B cell (primary cell): ENCODE data around the gene LDB1. TPM values are rescaled to one million over a fixed set of nuclear protein-coding genes. Genes with fewer than 3 reads are reported as not detected.

Experiments used
- ATAC-seq: fragments of 200-7000 bp; cut with Tn5 transposase; one replicate; pipeline ENCODE4 v1.10.0; 2021; ENCODE audit warnings: low read depth, mild to moderate bottlenecking, moderate number of reproducible peaks, moderate library complexity
- CTCF ChIA-PET: fragments of 350-600 bp; sonication (Branson Sonifier 250); formaldehyde crosslinking; loops from one replicate; lab custom pipeline; 2021; ENCODE audit warnings: antibody characterized with exemption, inconsistent platforms; lab: Charles Lee
- POLR2A ChIA-PET: fragments of 350-600 bp; sonication (Branson Sonifier 250); formaldehyde crosslinking; loops from one replicate; lab custom pipeline; 2021; ENCODE audit warnings: antibody characterized with exemption; lab: Charles Lee
- DNase-seq: peaks from one replicate; pipeline ENCODE4 v3.0.0; 2013
- H2AFZ ChIP-seq: 2 replicates; pipeline ENCODE4 v1.6.1; 2012; ENCODE audit warnings: mild to moderate bottlenecking, low read depth, low read length; ENCODE audit not compliant: insufficient read depth, poor library complexity, severe bottlenecking
- H3K27ac ChIP-seq, 2 donors: 1 replicate in 1 of 2; 2 replicates in 1 of 2; pipeline ENCODE4 v1.5.1; 2012 to 2013; ENCODE audit warnings: low read length in 2 of 2, mild to moderate bottlenecking in 2 of 2, moderate library complexity in 1 of 2
- H3K27me3 ChIP-seq, 4 experiments: fragments of 200-600 bp in 1 of 4; sonication (generic) in 1 of 4; replicated peaks in 1 of 4; 1 replicate in 2 of 4; 2 replicates in 2 of 4; pipeline versions ENCODE4 v1.6.1 to v1.7.0; 2013 to 2016; ENCODE audit warnings: low read length in 3 of 4, mild to moderate bottlenecking in 2 of 4, mixed read lengths in 1 of 4, moderate library complexity in 1 of 4; ENCODE audit not compliant: insufficient read depth in 4 of 4, control insufficient read depth in 3 of 4; ENCODE audit errors: control extremely low read depth in 1 of 4
- H3K36me3 ChIP-seq, 2 experiments: replicated peaks in 1 of 2; 1 replicate in 1 of 2; 2 replicates in 1 of 2; pipeline versions ENCODE4 v1.6.1 to v1.7.1; 2013; ENCODE audit warnings: low read length in 1 of 2; ENCODE audit not compliant: insufficient read depth in 2 of 2, control insufficient read depth in 1 of 2; ENCODE audit errors: control extremely low read depth in 1 of 2, extremely low read depth in 1 of 2
- H3K4me1 ChIP-seq, 2 donors: fragments of 200-600 bp in 1 of 2; sonication (generic) in 1 of 2; 1 replicate in 1 of 2; 2 replicates in 1 of 2; pipeline versions ENCODE4 v1.5.1 to v1.6.1; 2013 to 2017; ENCODE audit warnings: low read length in 2 of 2; ENCODE audit not compliant: control insufficient read depth in 2 of 2, insufficient read depth in 2 of 2
- H3K4me2 ChIP-seq: replicated peaks from 2 replicates; pipeline ENCODE3; 2012; ENCODE audit warnings: mild to moderate bottlenecking, low read depth, low read length; ENCODE audit not compliant: poor library complexity, severe bottlenecking
- H3K4me3 ChIP-seq, 5 experiments: fragments of 200-600 bp in 1 of 5; sonication (generic) in 1 of 5; 1 replicate in 3 of 5; 2 replicates in 2 of 5; pipeline versions ENCODE4 v1.5.1 to v1.7.0; 2011 to 2016; ENCODE audit warnings: low read length in 4 of 5, mild to moderate bottlenecking in 4 of 5, low read depth in 2 of 5, control low read depth in 1 of 5, moderate library complexity in 1 of 5; ENCODE audit not compliant: insufficient read depth in 1 of 5; ENCODE audit errors: control extremely low read depth in 1 of 5, extremely low read depth in 1 of 5
- H3K79me2 ChIP-seq: fragments of 200-600 bp; sonication (generic); one replicate; pipeline ENCODE4 v1.6.0; 2016; ENCODE audit warnings: low read length; ENCODE audit not compliant: control insufficient read depth, insufficient read depth
- H3K9ac ChIP-seq: fragments of 200-600 bp; sonication (generic); 2 replicates; pipeline ENCODE4 v1.6.1; 2017; ENCODE audit warnings: mild to moderate bottlenecking, low read length, moderate library complexity
- H3K9me3 ChIP-seq, 3 donors: one replicate each; pipeline versions ENCODE4 v1.6.1 to v1.7.1; 2013; ENCODE audit warnings: low read length in 2 of 3; ENCODE audit not compliant: control insufficient read depth in 2 of 3, insufficient read depth in 1 of 3; ENCODE audit errors: control extremely low read depth in 1 of 3
- H4K20me1 ChIP-seq: 2 replicates; pipeline ENCODE4 v1.6.0; 2012; ENCODE audit warnings: mild to moderate bottlenecking, low read length; ENCODE audit not compliant: insufficient read depth, control insufficient read depth, poor library complexity, severe bottlenecking
- H3K27ac Mint-ChIP-seq: one replicate; pipeline ENCODE4 v1.8.0; 2021; ENCODE audit warnings: mixed read lengths
- H3K27me3 Mint-ChIP-seq: one replicate; pipeline ENCODE4 v1.8.0; 2021; ENCODE audit warnings: mixed read lengths
- H3K4me1 Mint-ChIP-seq: one replicate; pipeline ENCODE4 v1.8.0; 2021; ENCODE audit warnings: mixed read lengths
- H3K4me3 Mint-ChIP-seq: one replicate; pipeline ENCODE4 v1.8.0; 2021; ENCODE audit warnings: mixed read lengths
- H3K9me3 Mint-ChIP-seq: one replicate; pipeline ENCODE4 v1.8.0; 2022; ENCODE audit warnings: mixed read lengths; ENCODE audit not compliant: insufficient read depth
- CTCF ChIP-seq: fragments of 200-600 bp; IDR thresholded peaks from one replicate; pipeline ENCODE4 v1.8.0; 2022; ENCODE audit warnings: antibody characterized with exemption, mild to moderate bottlenecking
- EZH2 ChIP-seq: IDR thresholded peaks from 2 replicates; pipeline ENCODE4 v1.6.1; 2012; ENCODE audit warnings: borderline replicate concordance, low read depth, mild to moderate bottlenecking, moderate library complexity, low read length; ENCODE audit not compliant: insufficient read depth, poor library complexity, severe bottlenecking
- WGBS: methylation state at CpG from one replicate; pipeline ENCODE4 v1.1.5; 2013; ENCODE audit warnings: missing lambda C conversion rate; ENCODE audit not compliant: insufficient coverage; 5-methylcytosine and 5-hydroxymethylcytosine counted together
- intact Hi-C: fragments of 100-400 bp; cut with micrococcal nuclease; formaldehyde crosslinking; loops from one replicate; pipeline ENCODE4 v1.10.0; 2022
- polyA plus RNA-seq: library from polyadenylated mRNA; depleted of rRNA; stranded (reverse); fragments of >200 nt; gene quantifications from 2 replicates; pipeline ENCODE4 v1.2.3, GENCODE V29; 2012
- total RNA-seq, 2 donors: library from RNA; stranded (reverse); fragments of 120-200 nt in 1 of 2; gene quantifications; 1 replicate in 1 of 2; 2 replicates in 1 of 2; pipeline versions ENCODE4 v1.2.3 to v1.2.4, GENCODE V29; 2013 to 2022

The LDB1 gene
- total and polyA plus RNA-seq, 2 donors (not counting 1 experiment from before 2014, with no cell fraction given): 114 to 139 TPM

DNA sequence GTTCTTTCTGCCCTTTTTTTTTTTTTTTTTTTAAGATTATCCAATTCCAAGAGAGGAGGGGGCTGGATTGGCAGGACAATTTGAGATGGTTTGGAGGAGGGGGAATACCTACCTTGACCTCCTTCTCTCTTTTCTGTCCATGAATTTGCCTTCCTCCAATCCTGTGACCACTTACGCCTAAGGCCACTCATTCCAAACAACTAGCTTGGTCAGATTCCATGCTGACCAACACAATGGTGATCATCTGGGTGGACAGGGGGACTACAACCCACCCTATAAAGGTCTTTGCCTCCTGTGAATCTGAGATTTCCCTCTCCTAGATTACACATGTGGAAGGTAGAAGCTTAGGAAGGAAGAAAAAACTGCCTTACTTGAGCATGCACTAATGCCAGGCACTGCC lies 2.3 kb upstream of the LDB1 start:
- Histone ChIP-seq H3K4me3 (no peak overlapping the region), H3K79me2 (peaks cover 38% of the 10 kb centered on the region), H3K36me3 (no peaks in the 10 kb centered on the region), H3K9me3 (no peaks in the 10 kb centered on the region), H3K27ac (no peak overlapping the region), H3K27me3 (no peaks in the 10 kb centered on the region), H4K20me1 (peaks cover 17% of the 10 kb centered on the region), H2AFZ (no peak overlapping the region), H3K4me2 (no peak overlapping the region), H3K4me1 (peaks cover 24 to 34% of the 10 kb centered on the region in 2 donors), H3K9ac (no peak overlapping the region)
- Mint-ChIP-seq H3K4me1 (peaks cover 34% of the 10 kb centered on the region), H3K27ac (peak overlapping the region; percentile 60), H3K9me3 (no peaks in the 10 kb centered on the region), H3K27me3 (no peaks in the 10 kb centered on the region), H3K4me3 (no peak overlapping the region)
- ChIA-PET POLR2A (interaction anchor here (0.7 to 1.5 kb wide), 2 partner anchors 30 to 31 kb away, joined by 4 to 5 read pairs; partner anchors contain the start of gene NOLC1), CTCF (interaction anchor here (0.7 to 2.2 kb wide), 5 partner anchors 9 to 227 kb away, joined by 3 to 9 read pairs (median 3); partner anchors contain the start of gene PPRC1)
- no CpG with 5 or more reads among the region's 1 CpG for WGBS
- ATAC-seq (no peak), DNase-seq (no peak)
- TF ChIP-seq EZH2 (no peak), CTCF (no peak)
- intact Hi-C loops: no loop called here

GRCh38 chr10:102121739-102122372 lies 1.7 kb upstream of the LDB1 start:
- CTCF ChIA-PET: interaction anchor here (1.1 to 2.2 kb wide), 3 partner anchors 10 to 30 kb away, joined by 3 to 9 read pairs (median 6); partner anchors contain the start of gene PPRC1
- DNase-seq (no peak), ATAC-seq (no peak)
- 80% methylated on average over 4 of the region's 6 CpGs for WGBS
- H3K4me3 ChIP-seq: peak overlapping the region in 2 of 5 experiments; percentile 91 to 95
- POLR2A ChIA-PET: interaction anchor here (0.8 to 1.5 kb wide), 3 partner anchors 11 to 304 kb away, joined by 4 read pairs; partner anchors contain the start of genes OGA and PPRC1
- H3K27me3 ChIP-seq: no peaks in the 10 kb centered on the region
- no peaks in the 10 kb centered on the region for H3K27me3 Mint-ChIP-seq
- H3K9me3 ChIP-seq: no peaks in the 10 kb centered on the region
- peaks cover 40% of the 10 kb centered on the region for H3K4me1 Mint-ChIP-seq
- H3K36me3 ChIP-seq: no peaks in the 10 kb centered on the region
- peaks cover 43% of the 10 kb centered on the region for H3K79me2 ChIP-seq
- no peaks in the 10 kb centered on the region for H3K9me3 Mint-ChIP-seq
- peak overlapping the region; percentile 97 for H3K4me3 Mint-ChIP-seq
- peak overlapping the region; percentile 93 for H3K4me2 ChIP-seq
- H3K9ac ChIP-seq: peak overlapping the region; percentile 94
- TF ChIP-seq CTCF: no peak
- TF ChIP-seq EZH2: no peak
- H3K27ac ChIP-seq: peak overlapping the region in 1 of 2 donors; percentile 94
- H3K27ac Mint-ChIP-seq: peak overlapping the region; percentile 76
- H3K4me1 ChIP-seq: peaks cover 30 to 40% of the 10 kb centered on the region in 2 donors
- peaks cover 18% of the 10 kb centered on the region for H4K20me1 ChIP-seq
- peak overlapping the region; percentile 94 for H2AFZ ChIP-seq
- intact Hi-C loops: loop anchor here (2.0 kb wide), 2 partner anchors 57 to 303 kb away; partner anchors contain the start of genes HPS6 and OGA
